Measurements from ENCODE around the gene MMUT. TPM values are rescaled to one million over a fixed set of nuclear protein-coding genes. Genes with fewer than 3 reads are reported as not detected.
"Not testable (repeated sequence)": the region's sequence is repeated elsewhere in the genome, so short reads cannot be mapped to it uniquely, and the experiment has no call there.

The MMUT gene
- total RNA-seq, 1 donor from 2014 or later = 10.9 TPM

- Histone ChIP-seq H3K9ac (ENCODE audit: low read length) (no peak overlapping the region), H3K4me3 (ENCODE audit: insufficient read depth, low read depth, low read length) (no peak overlapping the region), H2AFZ (ENCODE audit: low read depth, low read length) (no peak overlapping the region), H3K4me1 (ENCODE audit: insufficient read depth, low read length) (no peaks in the 10 kb centered on the region), H4K20me1 (ENCODE audit: insufficient read depth, low read length) (no peaks in the 10 kb centered on the region), H3K27me3 (ENCODE audit: insufficient read depth, low read length) (no peaks in the 10 kb centered on the region), H3K27ac (ENCODE audit: low read depth, low read length) (no peak overlapping the region), H3K9me3 (ENCODE audit: insufficient read depth, low read depth, low read length) (no peaks in the 10 kb centered on the region), H3K4me2 (ENCODE audit: low read length) (no peak overlapping the region), H3K79me2 (ENCODE audit: insufficient read depth, low read length) (no peaks in the 10 kb centered on the region), H3K36me3 (ENCODE audit: insufficient read depth, low read length) (no peaks in the 10 kb centered on the region)
- FAIRE-seq = no peak
- Mint-ChIP-seq H3K27ac (ENCODE audit: unreplicated experiment) (no peak overlapping the region), H3K4me3 (ENCODE audit: unreplicated experiment) (no peak overlapping the region), H3K4me1 (ENCODE audit: low read depth, unreplicated experiment) (no peaks in the 10 kb centered on the region), H3K36me3 (ENCODE audit: low read depth, unreplicated experiment) (no peaks in the 10 kb centered on the region), H3K27me3 (ENCODE audit: low read depth, unreplicated experiment) (no peaks in the 10 kb centered on the region), H3K9me3 (ENCODE audit: unreplicated experiment) (no peaks in the 10 kb centered on the region)
- no peak for TF ChIP-seq EZH2 (IDR thresholded peaks at IDR 0.05; ENCODE audit: insufficient read depth, low read length)
- TF ChIP-seq, protein P1, sequence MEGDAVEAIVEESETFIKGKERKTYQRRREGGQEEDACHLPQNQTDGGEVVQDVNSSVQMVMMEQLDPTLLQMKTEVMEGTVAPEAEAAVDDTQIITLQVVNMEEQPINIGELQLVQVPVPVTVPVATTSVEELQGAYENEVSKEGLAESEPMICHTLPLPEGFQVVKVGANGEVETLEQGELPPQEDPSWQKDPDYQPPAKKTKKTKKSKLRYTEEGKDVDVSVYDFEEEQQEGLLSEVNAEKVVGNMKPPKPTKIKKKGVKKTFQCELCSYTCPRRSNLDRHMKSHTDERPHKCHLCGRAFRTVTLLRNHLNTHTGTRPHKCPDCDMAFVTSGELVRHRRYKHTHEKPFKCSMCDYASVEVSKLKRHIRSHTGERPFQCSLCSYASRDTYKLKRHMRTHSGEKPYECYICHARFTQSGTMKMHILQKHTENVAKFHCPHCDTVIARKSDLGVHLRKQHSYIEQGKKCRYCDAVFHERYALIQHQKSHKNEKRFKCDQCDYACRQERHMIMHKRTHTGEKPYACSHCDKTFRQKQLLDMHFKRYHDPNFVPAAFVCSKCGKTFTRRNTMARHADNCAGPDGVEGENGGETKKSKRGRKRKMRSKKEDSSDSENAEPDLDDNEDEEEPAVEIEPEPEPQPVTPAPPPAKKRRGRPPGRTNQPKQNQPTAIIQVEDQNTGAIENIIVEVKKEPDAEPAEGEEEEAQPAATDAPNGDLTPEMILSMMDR (IDR thresholded peaks at IDR 0.05; ENCODE audit: insufficient read depth, low read depth, low read length) = no peak
- no peak for DNase-seq (ENCODE audit: low read depth)
Measured at GRCh38 chr6:49499126-49499525, 36.1 kb upstream of the MMUT start.

- Histone ChIP-seq H3K4me3 (ENCODE audit: insufficient read depth, low read depth, low read length) (no peak overlapping the region), H3K9me3 (ENCODE audit: insufficient read depth, low read depth, low read length) (no peaks in the 10 kb centered on the region), H3K79me2 (ENCODE audit: insufficient read depth, low read length) (no peaks in the 10 kb centered on the region), H3K27me3 (ENCODE audit: insufficient read depth, low read length) (no peaks in the 10 kb centered on the region), H3K4me1 (ENCODE audit: insufficient read depth, low read length) (no peaks in the 10 kb centered on the region), H2AFZ (ENCODE audit: low read depth, low read length) (no peak overlapping the region), H3K9ac (ENCODE audit: low read length) (no peak overlapping the region), H3K36me3 (ENCODE audit: insufficient read depth, low read length) (no peaks in the 10 kb centered on the region), H3K4me2 (ENCODE audit: low read length) (no peak overlapping the region), H3K27ac (ENCODE audit: low read depth, low read length) (no peak overlapping the region), H4K20me1 (ENCODE audit: insufficient read depth, low read length) (no peaks in the 10 kb centered on the region)
- no peaks in the 10 kb centered on the region for H3K4me1 Mint-ChIP-seq (ENCODE audit: low read depth, unreplicated experiment)
- no peak overlapping the region for H3K4me3 Mint-ChIP-seq (ENCODE audit: unreplicated experiment)
- no peak overlapping the region for H3K27ac Mint-ChIP-seq (ENCODE audit: unreplicated experiment)
- H3K9me3 Mint-ChIP-seq (ENCODE audit: unreplicated experiment) = no peaks in the 10 kb centered on the region
- DNase-seq (ENCODE audit: low read depth) (no peak), FAIRE-seq (no peak)
- TF ChIP-seq, protein P1 (IDR thresholded peaks at IDR 0.05; ENCODE audit: insufficient read depth, low read depth, low read length) = no peak
- TF ChIP-seq EZH2 (IDR thresholded peaks at IDR 0.05; ENCODE audit: insufficient read depth, low read length) = no peak
- H3K36me3 Mint-ChIP-seq (ENCODE audit: low read depth, unreplicated experiment) = no peaks in the 10 kb centered on the region
- no peaks in the 10 kb centered on the region for H3K27me3 Mint-ChIP-seq (ENCODE audit: low read depth, unreplicated experiment)
Measured at GRCh38 chr6:49497304-49497703, 34.3 kb upstream of the MMUT start.

DNA sequence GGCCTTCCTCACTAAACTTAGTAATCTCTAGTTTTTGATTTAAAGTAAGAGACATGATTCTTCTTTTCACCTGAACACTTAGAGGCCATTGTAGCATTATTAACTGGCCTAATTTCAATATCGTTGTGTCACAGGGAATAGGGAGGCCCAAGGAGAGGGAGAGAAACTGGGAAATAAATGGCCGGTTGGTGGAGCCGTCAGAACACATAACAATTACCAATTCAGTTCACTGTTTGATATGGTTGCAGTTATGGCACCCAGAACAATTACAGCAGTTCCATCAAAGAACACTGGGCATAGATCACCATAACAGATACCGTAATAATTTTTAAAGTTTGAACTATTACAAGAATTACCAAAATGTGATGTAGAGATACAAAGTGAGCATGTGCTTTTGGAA lies 27.6 kb upstream of the MMUT start:
- Histone ChIP-seq H4K20me1 (ENCODE audit: insufficient read depth, low read length) (no peaks in the 10 kb centered on the region), H3K27me3 (ENCODE audit: insufficient read depth, low read length) (no peaks in the 10 kb centered on the region), H3K4me1 (ENCODE audit: insufficient read depth, low read length) (no peaks in the 10 kb centered on the region), H3K9me3 (ENCODE audit: insufficient read depth, low read depth, low read length) (no peaks in the 10 kb centered on the region), H3K79me2 (ENCODE audit: insufficient read depth, low read length) (no peaks in the 10 kb centered on the region), H3K36me3 (ENCODE audit: insufficient read depth, low read length) (peaks cover 17% of the 10 kb centered on the region), H2AFZ (ENCODE audit: low read depth, low read length) (no peak overlapping the region), H3K4me3 (ENCODE audit: insufficient read depth, low read depth, low read length) (no peak overlapping the region), H3K9ac (ENCODE audit: low read length) (no peak overlapping the region), H3K4me2 (ENCODE audit: low read length) (no peak overlapping the region), H3K27ac (ENCODE audit: low read depth, low read length) (no peak overlapping the region)
- H3K27ac Mint-ChIP-seq (ENCODE audit: unreplicated experiment) = no peak overlapping the region
- no peak overlapping the region for H3K4me3 Mint-ChIP-seq (ENCODE audit: unreplicated experiment)
- H3K36me3 Mint-ChIP-seq (ENCODE audit: low read depth, unreplicated experiment) = no peaks in the 10 kb centered on the region
- no peaks in the 10 kb centered on the region for H3K27me3 Mint-ChIP-seq (ENCODE audit: low read depth, unreplicated experiment)
- no peaks in the 10 kb centered on the region for H3K4me1 Mint-ChIP-seq (ENCODE audit: low read depth, unreplicated experiment)
- FAIRE-seq (no peak), DNase-seq (ENCODE audit: low read depth) (no peak)
- H3K9me3 Mint-ChIP-seq (ENCODE audit: unreplicated experiment) = no peaks in the 10 kb centered on the region
- no peak for TF ChIP-seq EZH2 (IDR thresholded peaks at IDR 0.05; ENCODE audit: insufficient read depth, low read length)
- TF ChIP-seq, protein P1 (IDR thresholded peaks at IDR 0.05; ENCODE audit: insufficient read depth, low read depth, low read length) = no peak

GRCh38 chr6:49483380-49483779 lies 20.3 kb upstream of the MMUT start:
- not testable (repeated sequence) for H3K27me3 ChIP-seq (ENCODE audit: insufficient read depth, low read length); H2AFZ ChIP-seq (ENCODE audit: low read depth, low read length); H3K36me3 ChIP-seq (ENCODE audit: insufficient read depth, low read length); H4K20me1 ChIP-seq (ENCODE audit: insufficient read depth, low read length); H3K4me2 ChIP-seq (ENCODE audit: low read length); H3K27ac ChIP-seq (ENCODE audit: low read depth, low read length); H3K4me1 ChIP-seq (ENCODE audit: insufficient read depth, low read length); H3K9me3 ChIP-seq (ENCODE audit: insufficient read depth, low read depth, low read length); H3K27me3 Mint-ChIP-seq (ENCODE audit: low read depth, unreplicated experiment); H3K79me2 ChIP-seq (ENCODE audit: insufficient read depth, low read length); H3K4me3 Mint-ChIP-seq (ENCODE audit: unreplicated experiment); H3K4me1 Mint-ChIP-seq (ENCODE audit: low read depth, unreplicated experiment); DNase-seq (ENCODE audit: low read depth); H3K4me3 ChIP-seq (ENCODE audit: insufficient read depth, low read depth, low read length); H3K9ac ChIP-seq (ENCODE audit: low read length); H3K36me3 Mint-ChIP-seq (ENCODE audit: low read depth, unreplicated experiment); H3K27ac Mint-ChIP-seq (ENCODE audit: unreplicated experiment); FAIRE-seq; H3K9me3 Mint-ChIP-seq (ENCODE audit: unreplicated experiment)
